ENCODE data around the gene TANK. TPM values are rescaled to one million over a fixed set of nuclear protein-coding genes. Genes with fewer than 3 reads are reported as not detected.
A peak's percentile ranks its signal among the peaks of the same experiment; 100 is the strongest.

The TANK gene
- total RNA-seq, 1 experiment from 2014 or later = 295 TPM

GRCh38 chr2:161166538-161167409, 6.5 kb downstream of the TANK start:
- peak overlapping the region; percentile 53 for H3K27ac ChIP-seq (ENCODE audit: low read length)
- no peak overlapping the region for H3K4me3 ChIP-seq (ENCODE audit: low read length)
- H4K20me1 ChIP-seq (ENCODE audit: insufficient read depth, low read depth, low read length) = no peaks in the 10 kb centered on the region
- peaks cover 72% of the 10 kb centered on the region for H3K36me3 ChIP-seq (ENCODE audit: insufficient read depth, low read length)
- no peak for DNase-seq
- peaks cover 100% of the 10 kb centered on the region for H3K4me1 ChIP-seq (ENCODE audit: low read length)
- no peaks in the 10 kb centered on the region for H3K9me3 ChIP-seq (ENCODE audit: low read length)
- H3K9me2 ChIP-seq (replicated peaks; ENCODE audit: insufficient read depth, low read length) = no peaks in the 10 kb centered on the region
- no peaks in the 10 kb centered on the region for H3K27me3 ChIP-seq (ENCODE audit: low read length)
- no peak overlapping the region for H3K9ac ChIP-seq (ENCODE audit: low read length)
- H2AFZ ChIP-seq (ENCODE audit: low read length) = no peak overlapping the region
- peak overlapping the region; percentile 6 for H3K4me2 ChIP-seq (ENCODE audit: low read depth, low read length, poor library complexity, severe bottlenecking)
- H3K79me2 ChIP-seq (ENCODE audit: low read length) = peaks cover 100% of the 10 kb centered on the region

DNA sequence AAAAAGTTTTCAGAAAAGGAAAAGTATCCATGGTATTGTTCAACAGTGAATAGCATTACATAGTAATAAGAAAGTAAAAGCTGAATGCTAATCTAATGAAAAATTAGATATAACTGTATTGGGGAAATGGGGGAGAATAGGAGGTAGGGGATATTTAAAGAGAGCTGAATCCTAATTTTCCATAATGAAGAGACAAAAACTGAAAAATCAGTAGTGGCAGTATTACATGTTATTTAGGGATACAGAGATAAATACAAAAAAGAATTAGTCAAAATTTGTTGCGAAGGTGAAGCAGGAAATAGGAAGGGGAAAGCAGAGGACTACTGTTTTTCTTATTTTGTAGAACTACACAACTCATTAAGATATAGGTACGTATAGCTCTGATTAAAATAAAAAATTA, 9.1 kb downstream of the TANK start:
- peaks cover 100% of the 10 kb centered on the region for H3K79me2 ChIP-seq (ENCODE audit: low read length)

GRCh38 chr2:161170377-161170776, 10.1 kb downstream of the TANK start:
- H3K27ac ChIP-seq (ENCODE audit: low read length) = peak overlapping the region; percentile 62
- H3K36me3 ChIP-seq (ENCODE audit: insufficient read depth, low read length) = peaks cover 74% of the 10 kb centered on the region
- H2AFZ ChIP-seq (ENCODE audit: low read length) = no peak overlapping the region
- H3K79me2 ChIP-seq (ENCODE audit: low read length) = peaks cover 100% of the 10 kb centered on the region
- H3K9ac ChIP-seq (ENCODE audit: low read length) = no peak overlapping the region
- H3K4me3 ChIP-seq (ENCODE audit: low read length) = no peak overlapping the region
- no peaks in the 10 kb centered on the region for H3K9me2 ChIP-seq (replicated peaks; ENCODE audit: insufficient read depth, low read length)
- no peaks in the 10 kb centered on the region for H3K27me3 ChIP-seq (ENCODE audit: low read length)
- H3K4me2 ChIP-seq (ENCODE audit: low read depth, low read length, poor library complexity, severe bottlenecking) = peak overlapping the region; percentile 3
- H3K4me1 ChIP-seq (ENCODE audit: low read length) = peaks cover 99% of the 10 kb centered on the region
- DNase-seq = no peak
- no peaks in the 10 kb centered on the region for H3K9me3 ChIP-seq (ENCODE audit: low read length)
- H4K20me1 ChIP-seq (ENCODE audit: insufficient read depth, low read depth, low read length) = no peaks in the 10 kb centered on the region

More for the DNA sequence above, 9.1 kb downstream of the TANK start:
- Histone ChIP-seq H3K27me3 (ENCODE audit: low read length) (no peaks in the 10 kb centered on the region), H4K20me1 (ENCODE audit: insufficient read depth, low read depth, low read length) (no peaks in the 10 kb centered on the region), H2AFZ (ENCODE audit: low read length) (no peak overlapping the region), H3K4me1 (ENCODE audit: low read length) (peaks cover 99% of the 10 kb centered on the region), H3K27ac (ENCODE audit: low read length) (peak overlapping the region; percentile 62), H3K4me3 (ENCODE audit: low read length) (no peak overlapping the region), H3K36me3 (ENCODE audit: insufficient read depth, low read length) (peaks cover 74% of the 10 kb centered on the region), H3K9me3 (ENCODE audit: low read length) (no peaks in the 10 kb centered on the region), H3K4me2 (ENCODE audit: low read depth, low read length, poor library complexity, severe bottlenecking) (peak overlapping the region; percentile 39), H3K9me2 (replicated peaks; ENCODE audit: insufficient read depth, low read length) (no peaks in the 10 kb centered on the region), H3K9ac (ENCODE audit: low read length) (no peak overlapping the region)
- DNase-seq = no peak

DNA sequence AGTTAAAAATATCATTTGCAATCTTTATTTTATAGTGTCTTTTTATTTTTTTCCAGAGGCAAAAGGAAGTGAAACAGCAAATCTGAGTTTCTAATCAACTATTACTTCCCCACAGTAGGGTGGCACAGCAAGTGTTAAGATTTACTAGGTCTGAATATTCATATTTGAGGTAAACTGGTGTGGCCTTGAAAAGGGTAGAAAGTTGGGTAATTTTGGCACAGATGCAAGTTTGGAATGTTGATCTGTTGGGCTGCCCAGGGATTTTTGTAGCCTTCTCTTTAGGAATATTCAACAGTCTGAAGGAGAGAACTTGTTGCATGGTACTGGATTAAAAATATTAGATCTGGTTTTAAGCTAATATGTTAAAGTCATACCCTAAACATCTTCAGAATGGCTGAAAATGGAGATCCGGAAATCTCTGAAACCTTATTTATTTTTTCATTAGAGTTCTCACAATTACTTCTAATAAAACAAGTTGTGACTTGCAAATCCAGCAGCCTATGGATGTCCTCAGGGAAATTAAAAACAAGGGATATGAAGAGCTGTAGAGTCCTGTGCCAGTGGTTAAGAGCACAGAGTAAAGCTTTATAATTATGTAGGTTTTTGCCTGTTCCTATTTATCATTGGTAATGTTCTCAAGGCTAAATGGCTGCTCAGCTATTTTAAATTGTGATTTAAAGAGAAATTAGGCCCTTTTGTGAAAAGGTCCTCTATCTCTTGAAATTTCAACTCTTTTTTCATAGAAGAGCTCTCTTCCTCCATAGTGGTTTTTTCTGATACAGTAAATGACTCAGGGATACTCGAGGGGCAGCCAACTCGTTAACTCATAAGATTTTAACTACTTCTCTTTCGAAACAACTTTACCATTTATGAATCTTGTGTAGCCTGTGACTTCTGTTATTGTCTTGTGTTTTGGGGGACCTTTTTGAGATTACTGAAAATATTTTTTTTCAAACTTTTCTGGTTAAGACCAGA, 11.0 kb downstream of the TANK start:
- Histone ChIP-seq H2AFZ (ENCODE audit: low read length) (no peak overlapping the region), H3K36me3 (ENCODE audit: insufficient read depth, low read length) (peaks cover 76% of the 10 kb centered on the region), H3K79me2 (ENCODE audit: low read length) (peaks cover 100% of the 10 kb centered on the region), H3K9ac (ENCODE audit: low read length) (no peak overlapping the region), H3K4me1 (ENCODE audit: low read length) (peaks cover 99% of the 10 kb centered on the region), H3K9me3 (ENCODE audit: low read length) (no peaks in the 10 kb centered on the region), H4K20me1 (ENCODE audit: insufficient read depth, low read depth, low read length) (no peaks in the 10 kb centered on the region), H3K27ac (ENCODE audit: low read length) (peak overlapping the region; percentile 62), H3K4me2 (ENCODE audit: low read depth, low read length, poor library complexity, severe bottlenecking) (peak overlapping the region; percentile 16), H3K27me3 (ENCODE audit: low read length) (no peaks in the 10 kb centered on the region), H3K9me2 (replicated peaks; ENCODE audit: insufficient read depth, low read length) (no peaks in the 10 kb centered on the region), H3K4me3 (ENCODE audit: low read length) (no peak overlapping the region)
- peak; percentile 67 for DNase-seq

DNA sequence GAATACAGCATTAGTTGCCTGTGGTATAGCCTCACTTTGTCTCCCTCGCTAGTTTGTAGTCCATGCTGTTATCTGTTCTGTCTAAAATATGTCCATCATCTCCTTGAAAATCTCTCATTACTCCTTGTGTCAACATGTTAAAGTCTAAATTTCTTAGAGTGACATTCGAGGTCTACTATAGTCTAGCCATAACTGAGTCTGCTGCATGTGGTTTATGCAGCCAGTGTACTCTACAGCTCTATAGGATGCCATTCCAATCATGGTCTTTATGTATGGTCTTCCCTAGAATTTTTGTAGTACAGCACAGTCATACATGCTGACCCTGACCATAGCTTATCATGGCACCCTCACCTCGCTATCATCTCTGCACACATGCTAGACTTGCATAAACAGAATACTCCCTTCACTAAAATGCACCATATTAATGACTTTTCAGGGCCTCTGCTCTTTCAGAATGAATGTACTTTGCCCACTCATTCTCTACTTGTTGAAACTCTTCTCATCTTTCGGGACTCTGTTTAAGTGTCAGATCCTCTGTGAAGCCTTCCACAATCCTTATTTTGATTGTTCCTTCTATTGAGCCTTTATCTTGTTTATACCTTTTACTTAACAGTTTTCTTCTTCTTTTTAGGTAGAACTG, 12.8 kb downstream of the TANK start:
- H3K36me3 ChIP-seq (ENCODE audit: insufficient read depth, low read length) = peaks cover 81% of the 10 kb centered on the region
- H4K20me1 ChIP-seq (ENCODE audit: insufficient read depth, low read depth, low read length) = no peaks in the 10 kb centered on the region
- H3K27ac ChIP-seq (ENCODE audit: low read length) = peak overlapping the region; percentile 62
- no peaks in the 10 kb centered on the region for H3K9me2 ChIP-seq (replicated peaks; ENCODE audit: insufficient read depth, low read length)
- no peaks in the 10 kb centered on the region for H3K9me3 ChIP-seq (ENCODE audit: low read length)
- DNase-seq = no peak
- no peak overlapping the region for H3K4me2 ChIP-seq (ENCODE audit: low read depth, low read length, poor library complexity, severe bottlenecking)
- peaks cover 90% of the 10 kb centered on the region for H3K4me1 ChIP-seq (ENCODE audit: low read length)
- H3K79me2 ChIP-seq (ENCODE audit: low read length) = peaks cover 100% of the 10 kb centered on the region
- H2AFZ ChIP-seq (ENCODE audit: low read length) = no peak overlapping the region
- no peak overlapping the region for H3K4me3 ChIP-seq (ENCODE audit: low read length)
- no peaks in the 10 kb centered on the region for H3K27me3 ChIP-seq (ENCODE audit: low read length)
- H3K9ac ChIP-seq (ENCODE audit: low read length) = no peak overlapping the region

- peaks cover 100% of the 10 kb centered on the region for H3K79me2 ChIP-seq (ENCODE audit: low read length)
- no peak overlapping the region for H3K4me2 ChIP-seq (ENCODE audit: low read depth, low read length, poor library complexity, severe bottlenecking)
- H3K4me1 ChIP-seq (ENCODE audit: low read length) = peaks cover 84% of the 10 kb centered on the region
- DNase-seq = no peak
- H3K27ac ChIP-seq (ENCODE audit: low read length) = peak overlapping the region; percentile 62
- H4K20me1 ChIP-seq (ENCODE audit: insufficient read depth, low read depth, low read length) = no peaks in the 10 kb centered on the region
- no peak overlapping the region for H3K4me3 ChIP-seq (ENCODE audit: low read length)
- H3K9me2 ChIP-seq (replicated peaks; ENCODE audit: insufficient read depth, low read length) = no peaks in the 10 kb centered on the region
- H2AFZ ChIP-seq (ENCODE audit: low read length) = no peak overlapping the region
- H3K36me3 ChIP-seq (ENCODE audit: insufficient read depth, low read length) = peaks cover 87% of the 10 kb centered on the region
- H3K9me3 ChIP-seq (ENCODE audit: low read length) = no peaks in the 10 kb centered on the region
- no peak overlapping the region for H3K9ac ChIP-seq (ENCODE audit: low read length)
- no peaks in the 10 kb centered on the region for H3K27me3 ChIP-seq (ENCODE audit: low read length)
Measured at GRCh38 chr2:161173541-161174194, 13.4 kb downstream of the TANK start.

DNA sequence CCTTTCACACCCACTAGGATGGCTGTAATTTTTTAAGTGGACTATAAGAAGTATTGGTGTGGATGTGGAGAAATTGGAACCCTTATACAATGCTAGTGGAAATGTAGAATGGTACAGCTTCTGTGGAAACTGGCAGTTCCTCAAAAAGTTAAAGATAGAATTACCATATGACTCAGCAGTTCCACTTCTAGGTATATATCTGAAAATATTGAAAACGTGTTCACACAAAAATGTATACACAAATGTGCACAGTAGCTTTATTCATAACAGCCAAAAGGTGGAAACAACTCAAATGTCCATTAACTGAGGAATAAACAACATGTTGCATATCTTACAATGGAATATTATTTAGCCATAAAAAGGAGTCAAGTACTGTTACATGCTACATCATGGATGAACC, 17.7 kb downstream of the TANK start:
- no peaks in the 10 kb centered on the region for H3K9me2 ChIP-seq (replicated peaks; ENCODE audit: insufficient read depth, low read length)
- peaks cover 97% of the 10 kb centered on the region for H3K79me2 ChIP-seq (ENCODE audit: low read length)

More for the DNA sequence above, 17.7 kb downstream of the TANK start:
- Histone ChIP-seq H3K4me3 (ENCODE audit: low read length) (no peak overlapping the region), H3K27me3 (ENCODE audit: low read length) (no peaks in the 10 kb centered on the region), H3K4me1 (ENCODE audit: low read length) (peaks cover 46% of the 10 kb centered on the region), H3K4me2 (ENCODE audit: low read depth, low read length, poor library complexity, severe bottlenecking) (no peak overlapping the region), H4K20me1 (ENCODE audit: insufficient read depth, low read depth, low read length) (no peaks in the 10 kb centered on the region), H3K27ac (ENCODE audit: low read length) (peak overlapping the region; percentile 62), H3K36me3 (ENCODE audit: insufficient read depth, low read length) (peaks cover 97% of the 10 kb centered on the region), H2AFZ (ENCODE audit: low read length) (no peak overlapping the region), H3K9me3 (ENCODE audit: low read length) (no peaks in the 10 kb centered on the region), H3K9ac (ENCODE audit: low read length) (no peak overlapping the region)
- no peak for DNase-seq

Data from Karpas-422 (cell line).